Right renal cortex interstitium (tissue), 3 donors: Measurements from ENCODE around the gene ACAP1. TPM values are rescaled to one million over a fixed set of nuclear protein-coding genes. Genes with fewer than 3 reads are reported as not detected.
A peak's percentile ranks its signal among the peaks of the same experiment; 100 is the strongest.

ENCODE experiments used
- DNase-seq, 3 donors: peaks; one replicate each; pipeline ENCODE4 v3.0.0-alpha.2; 2013; ENCODE audit warnings: low read depth in 3 of 3, low spot score in 2 of 3
- polyA plus RNA-seq, 3 donors: library from polyadenylated mRNA; unstranded; fragments of 120-200 nt; gene quantifications; one replicate each; pipeline ENCODE4 v1.2.1, GENCODE V29; 2013; ENCODE audit not compliant: insufficient read length in 3 of 3

Gene ACAP1
- polyA plus RNA-seq, 3 donors: 4.6 to 6.0 (median 5.7) TPM

- no peak for DNase-seq
These were observed 44.7 kb downstream of the ACAP1 start, which contains the start of gene TNK1 for GRCh38 chr17:7380855-7381683. Gene TNK1, plus strand, starts transcription at chr17:7381089. Its CDS starts 1,838 bp downstream, at chr17:7382927.

DNA sequence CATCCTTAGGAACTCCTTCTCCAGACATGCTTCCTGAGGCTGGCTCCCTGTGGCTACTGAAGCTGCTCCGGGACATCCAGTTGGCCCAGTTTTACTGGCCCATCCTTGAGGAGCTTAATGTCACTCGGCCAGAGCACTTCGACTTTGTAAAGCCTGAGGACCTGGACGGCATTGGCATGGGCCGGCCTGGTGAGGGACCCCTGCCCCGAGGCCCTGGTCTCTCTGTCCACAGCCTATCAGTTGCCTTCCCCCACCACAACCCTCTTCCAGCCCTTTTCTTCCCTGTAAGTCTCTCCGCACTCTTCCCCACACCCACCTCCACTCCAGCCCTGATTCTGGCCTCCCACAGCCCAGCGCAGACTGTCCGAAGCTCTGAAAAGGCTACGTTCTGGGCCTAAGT is 46.6 kb downstream of the ACAP1 start:
- DNase-seq: no peak

DNA sequence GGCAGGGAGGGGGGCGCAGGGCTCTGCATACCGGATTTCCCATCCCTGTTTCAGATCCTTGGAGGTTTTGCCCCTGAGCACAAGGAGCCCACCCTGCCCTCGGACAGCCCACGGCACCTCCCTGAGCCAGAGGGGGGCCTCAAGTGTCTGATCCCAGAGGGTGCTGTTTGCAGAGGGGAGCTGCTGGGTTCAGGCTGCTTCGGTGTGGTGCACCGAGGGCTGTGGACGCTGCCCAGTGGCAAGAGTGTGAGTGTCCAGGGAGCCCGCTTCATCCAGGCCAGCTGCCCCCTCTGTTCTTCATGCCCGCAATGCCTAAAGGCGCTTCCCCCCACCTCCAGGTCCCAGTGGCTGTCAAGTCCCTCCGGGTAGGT is 47.0 kb downstream of the ACAP1 start:
- DNase-seq: no peak

DNA sequence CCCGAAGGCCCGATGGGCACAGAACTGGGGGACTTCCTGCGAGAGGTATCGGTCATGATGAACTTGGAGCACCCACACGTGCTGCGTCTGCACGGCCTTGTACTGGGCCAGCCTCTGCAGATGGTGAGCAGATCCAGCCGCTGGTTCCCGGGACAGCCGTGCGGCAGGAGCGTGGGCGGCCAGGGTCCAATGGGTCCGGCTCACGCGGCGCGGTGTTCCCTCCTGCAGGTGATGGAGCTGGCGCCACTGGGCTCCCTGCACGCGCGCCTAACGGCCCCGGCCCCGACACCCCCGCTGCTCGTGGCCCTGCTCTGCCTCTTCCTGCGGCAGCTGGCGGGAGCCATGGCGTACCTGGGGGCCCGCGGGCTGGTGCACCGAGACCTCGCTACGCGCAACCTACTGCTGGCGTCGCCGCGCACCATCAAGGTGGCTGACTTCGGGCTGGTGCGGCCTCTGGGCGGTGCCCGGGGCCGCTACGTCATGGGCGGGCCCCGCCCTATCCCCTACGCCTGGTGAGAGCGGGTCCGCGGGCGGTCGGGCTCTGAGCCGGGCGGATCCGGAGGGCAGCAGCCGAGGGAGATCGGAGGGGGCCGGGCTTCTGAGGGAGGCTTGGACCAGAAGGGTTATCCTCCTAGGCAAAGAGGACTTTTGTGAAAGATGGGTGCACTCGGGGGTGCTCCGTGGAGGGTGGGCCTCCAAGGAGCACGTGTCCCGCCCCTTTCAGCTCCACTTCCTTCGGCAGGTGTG is 47.6 kb downstream of the ACAP1 start:
- peak in 1 of 3 donors; percentile 38 for DNase-seq

DNA sequence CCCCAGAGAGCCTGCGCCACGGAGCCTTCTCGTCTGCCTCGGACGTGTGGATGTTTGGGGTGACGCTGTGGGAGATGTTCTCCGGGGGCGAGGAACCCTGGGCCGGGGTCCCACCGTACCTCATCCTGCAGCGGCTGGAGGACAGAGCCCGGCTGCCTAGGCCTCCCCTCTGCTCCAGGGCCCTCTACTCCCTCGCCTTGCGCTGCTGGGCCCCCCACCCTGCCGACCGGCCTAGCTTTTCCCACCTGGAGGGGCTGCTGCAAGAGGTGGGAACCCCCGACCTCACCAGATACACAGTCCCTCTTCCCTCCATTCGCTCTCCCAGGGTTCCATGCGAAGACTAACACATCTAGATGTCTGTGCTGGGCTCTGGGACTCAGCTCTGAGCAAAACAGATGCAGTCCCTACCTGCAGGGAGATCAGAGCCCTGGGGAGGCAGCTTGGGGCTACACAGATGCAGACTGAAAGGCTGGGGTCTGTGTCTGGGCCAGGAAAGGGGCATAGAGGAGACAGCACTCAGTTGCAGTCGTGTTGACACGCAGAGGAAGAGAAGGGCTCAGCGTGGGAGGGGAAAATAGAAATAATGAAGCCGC is 48.3 kb downstream of the ACAP1 start:
- DNase-seq: no peak

DNA sequence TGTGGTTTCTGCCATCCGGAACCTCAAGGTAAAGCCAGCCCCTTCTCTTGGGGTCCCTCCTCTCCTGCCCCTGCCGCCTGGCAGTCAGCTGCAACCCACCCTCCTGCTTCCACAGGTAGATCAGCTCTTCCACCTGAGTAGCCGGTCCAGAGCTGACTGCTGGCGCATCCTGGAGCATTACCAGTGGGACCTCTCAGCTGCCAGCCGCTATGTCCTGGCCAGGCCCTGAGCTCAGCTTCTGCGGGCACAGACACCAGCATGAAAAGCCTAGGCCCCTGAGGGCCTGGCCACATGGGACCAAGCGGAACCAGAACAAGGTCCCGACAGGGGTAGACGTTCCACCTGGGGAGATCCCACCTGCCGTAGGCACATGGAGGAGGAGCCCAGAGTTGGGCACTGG is 52.5 kb downstream of the ACAP1 start:
- DNase-seq: no peak

GRCh38 chr17:7389924-7390910 is 53.9 kb downstream of the ACAP1 start:
- DNase-seq: no peak

DNA sequence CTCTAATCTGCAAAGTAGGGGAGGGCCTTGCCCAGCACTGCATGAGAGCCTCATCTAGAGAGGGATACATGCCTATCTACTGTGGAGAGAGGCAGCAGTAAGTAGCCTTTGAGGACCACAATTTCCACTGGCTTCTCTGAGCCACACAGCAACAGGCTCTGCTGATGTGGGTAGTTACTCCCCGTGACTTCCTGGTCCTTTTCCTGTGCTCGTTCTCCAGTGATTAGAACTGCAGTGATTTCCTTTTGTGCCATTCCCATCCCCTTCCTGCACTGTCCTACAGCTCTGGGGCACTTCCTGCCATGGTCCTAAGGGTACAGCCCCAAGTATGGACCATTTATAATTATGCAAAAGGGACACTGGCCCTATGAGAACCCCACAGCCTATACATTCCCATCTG is 55.0 kb downstream of the ACAP1 start:
- DNase-seq: no peak

DNA sequence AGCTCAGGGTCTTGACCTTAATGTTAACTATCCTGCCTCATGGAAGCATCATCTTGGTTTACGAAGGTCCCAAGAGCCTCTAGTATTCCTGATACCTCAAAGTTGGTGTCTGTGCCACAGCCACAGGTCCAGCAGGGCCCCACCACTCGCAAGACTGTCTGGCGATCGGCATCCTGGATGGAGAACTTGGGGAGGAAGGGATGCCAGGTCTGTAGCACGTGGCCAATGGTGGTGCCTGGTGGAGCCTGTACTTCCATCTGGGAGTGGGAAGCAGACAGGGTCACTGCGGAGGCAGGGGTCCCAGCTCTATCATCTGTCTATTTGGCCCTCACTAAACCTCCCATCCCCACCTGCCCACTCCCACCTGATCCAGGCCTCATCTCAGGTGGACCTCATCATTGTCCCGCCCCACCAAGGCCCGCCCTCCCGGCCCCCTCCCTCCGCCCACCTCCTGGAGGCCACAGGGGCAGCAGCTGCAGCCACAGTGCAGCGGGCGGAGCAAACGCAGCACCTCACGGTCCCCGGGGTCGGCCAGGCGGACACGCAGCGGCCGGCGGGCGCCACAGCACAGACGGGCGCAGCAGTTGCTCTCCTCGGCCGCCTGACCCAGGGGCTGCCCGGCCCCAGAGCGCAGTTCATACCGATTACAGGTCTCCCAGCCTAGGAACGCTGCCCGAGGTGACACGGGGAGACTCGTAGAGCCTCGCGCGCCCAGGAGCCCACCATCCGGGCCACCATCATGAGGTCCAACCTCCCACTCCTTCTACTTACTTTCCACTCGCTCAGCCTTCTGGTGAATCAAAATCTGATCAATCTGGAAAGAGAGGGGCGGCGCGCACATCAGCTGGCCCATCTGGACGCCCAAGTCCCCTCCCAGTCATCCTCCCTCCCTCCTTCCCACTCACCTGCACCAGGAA is 56.6 kb downstream of the ACAP1 start:
- no peak for DNase-seq

GRCh38 chr17:7393613-7394451 is 57.5 kb downstream of the ACAP1 start:
- DNase-seq: no peak

GRCh38 chr17:7394452-7395191 is 58.3 kb downstream of the ACAP1 start, which contains the start of gene PLSCR3:
Gene PLSCR3, minus strand, starts transcription at chr17:7394525. Its CDS starts 415 bp downstream, at chr17:7394110.
- DNase-seq: peak in 1 of 3 donors; percentile 77

DNA sequence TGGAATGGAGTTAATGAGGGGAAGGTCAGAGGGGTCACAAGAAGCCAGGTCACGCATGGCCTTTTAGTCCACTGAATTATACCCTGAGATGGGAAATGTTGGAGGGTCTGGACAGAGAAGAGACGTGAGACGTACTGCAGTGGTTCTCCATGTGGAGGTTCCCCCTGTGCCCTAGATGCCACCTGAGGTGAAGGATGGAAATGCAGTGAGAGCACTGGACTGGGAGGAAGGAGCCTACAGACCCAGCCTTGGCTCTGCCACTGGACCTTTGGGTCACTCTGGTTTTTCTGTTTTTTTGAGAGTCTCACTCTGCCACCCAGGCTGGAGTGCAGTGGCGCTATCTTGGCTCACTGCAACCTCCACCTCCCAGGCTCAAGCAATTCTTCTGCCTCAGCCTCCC is 59.8 kb downstream of the ACAP1 start:
- DNase-seq: no peak

DNA sequence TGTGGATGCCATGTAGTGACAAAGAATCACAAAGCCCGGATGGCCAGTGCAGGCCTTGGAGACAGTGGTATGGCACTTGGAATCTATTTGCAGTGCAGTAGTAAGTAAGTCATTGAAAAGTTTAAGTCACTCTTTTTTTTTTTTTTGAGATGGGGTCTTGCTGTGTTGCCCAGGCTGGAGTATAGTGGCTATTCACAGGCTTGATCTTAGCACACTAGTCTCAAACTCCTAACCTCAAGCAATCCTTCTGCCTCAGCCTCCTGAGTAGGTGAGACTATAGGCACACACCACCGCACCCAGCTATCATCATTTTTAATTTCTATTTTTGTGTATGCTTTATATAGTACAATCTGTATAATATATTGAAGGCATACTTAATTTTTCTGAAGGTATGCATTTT is 62.3 kb downstream of the ACAP1 start:
- no peak for DNase-seq

Other genes with a start within 250 kb of the ACAP1 start
- gene ASGR2, start 221.7 kb upstream of the ACAP1 start, polyA plus RNA-seq: 1 to 10 TPM; 1.2 to 1.5 (median 1.4) TPM
- 1 to 10 TPM; 5.3 to 6.7 (median 5.7) TPM for gene ASGR1, start 157.2 kb upstream of the ACAP1 start, polyA plus RNA-seq
- gene DLG4, start 116.7 kb upstream of the ACAP1 start, polyA plus RNA-seq: 10 to 100 TPM; 22.5 to 25.2 (median 22.8) TPM
- 100 to 1,000 TPM; 371 to 476 (median 439) TPM for gene ACADVL, start 116.6 kb upstream of the ACAP1 start, polyA plus RNA-seq
- gene DVL2, start 102.0 kb upstream of the ACAP1 start, polyA plus RNA-seq: 10 to 100 TPM; 44.4 to 52.4 (median 44.8) TPM
- 10 to 100 TPM; 51.1 to 60.7 (median 53.7) TPM for gene PHF23, start 97.1 kb upstream of the ACAP1 start, polyA plus RNA-seq
- gene GABARAP, start 94.1 kb upstream of the ACAP1 start, polyA plus RNA-seq: 100 to 1,000 TPM; 466 to 495 (median 468) TPM
- 100 to 1,000 TPM; 142 to 144 (median 142) TPM for gene CTDNEP1, start 84.8 kb upstream of the ACAP1 start, polyA plus RNA-seq
- 10 to 100 TPM; 48.1 to 53.1 (median 51.8) TPM for gene ELP5, start 84.3 kb upstream of the ACAP1 start, polyA plus RNA-seq
- 10 to 100 TPM; 37.3 to 47.0 (median 46.1) TPM for gene CLDN7, start 74.1 kb upstream of the ACAP1 start, polyA plus RNA-seq
- 1 to 10 TPM; 1.6 to 2.2 (median 2.0) TPM for gene SLC2A4, start 54.8 kb upstream of the ACAP1 start, polyA plus RNA-seq
- 1 to 10 TPM; 1.8 to 3.1 (median 2.8) TPM for gene YBX2, start 41.9 kb upstream of the ACAP1 start, polyA plus RNA-seq
- 100 to 1,000 TPM; 280 to 329 (median 326) TPM for gene EIF5A, start 28.9 kb upstream of the ACAP1 start, polyA plus RNA-seq
- gene GPS2, start 21.2 kb upstream of the ACAP1 start, polyA plus RNA-seq: 10 to 100 TPM; 85.8 to 96.1 (median 87.8) TPM
- 10 to 100 TPM; 23.4 to 27.7 (median 24.7) TPM for gene NEURL4, start 7.2 kb upstream of the ACAP1 start, polyA plus RNA-seq
- gene KCTD11, start 15.6 kb downstream of the ACAP1 start, polyA plus RNA-seq: 10 to 100 TPM; 11.7 to 12.7 (median 11.7) TPM
- not detected for gene TMEM95, start 18.6 kb downstream of the ACAP1 start, polyA plus RNA-seq
- 1 to 10 TPM; 4.4 to 5.2 (median 4.8) TPM for gene TNK1, start 44.6 kb downstream of the ACAP1 start, polyA plus RNA-seq
- gene PLSCR3, start 58.0 kb downstream of the ACAP1 start, polyA plus RNA-seq: 10 to 100 TPM; 24.3 to 30.9 (median 28.6) TPM
- gene TMEM256, start 67.6 kb downstream of the ACAP1 start, polyA plus RNA-seq: 10 to 100 TPM; 82.4 to 93.2 (median 86.5) TPM
- gene NLGN2, start 71.3 kb downstream of the ACAP1 start, polyA plus RNA-seq: 10 to 100 TPM; 16.8 to 18.6 (median 18.2) TPM
- not detected for gene SPEM1, start 83.8 kb downstream of the ACAP1 start, polyA plus RNA-seq
- not detected for gene SPEM2, start 89.1 kb downstream of the ACAP1 start, polyA plus RNA-seq
- not detected for gene SPEM3, start 92.3 kb downstream of the ACAP1 start, polyA plus RNA-seq
- 1 to 10 TPM; 3.6 to 4.4 (median 4.2) TPM for gene TMEM102, start 98.9 kb downstream of the ACAP1 start, polyA plus RNA-seq
- gene FGF11, start 103.0 kb downstream of the ACAP1 start, polyA plus RNA-seq: 1 to 10 TPM; 5.5 to 6.8 (median 6.6) TPM
- 10 to 100 TPM; 10.1 to 11.0 (median 10.9) TPM for gene CHRNB1, start 108.5 kb downstream of the ACAP1 start, polyA plus RNA-seq
- gene ZBTB4, start 143.1 kb downstream of the ACAP1 start, polyA plus RNA-seq: 10 to 100 TPM; 35.9 to 38.0 (median 37.6) TPM
- gene SLC35G6, start 144.9 kb downstream of the ACAP1 start, polyA plus RNA-seq: under 1 TPM in 1 of 3 donors, not detected in 2; 0.10 TPM
- 100 to 1,000 TPM; 108 to 118 (median 118) TPM for gene POLR2A, start 147.8 kb downstream of the ACAP1 start, polyA plus RNA-seq
- gene TNFSF12, start 212.5 kb downstream of the ACAP1 start, polyA plus RNA-seq: 10 to 100 TPM; 21.8 to 24.1 (median 22.3) TPM
- 10 to 100 TPM; 11.6 to 15.0 (median 13.4) TPM for gene TNFSF13, start 222.2 kb downstream of the ACAP1 start, polyA plus RNA-seq
- gene SENP3, start 225.4 kb downstream of the ACAP1 start, polyA plus RNA-seq: 10 to 100 TPM; 85.5 to 93.2 (median 91.8) TPM
- gene CD68, start 243.1 kb downstream of the ACAP1 start, polyA plus RNA-seq: 10 to 100 TPM; 46.9 to 67.9 (median 57.3) TPM
- 100 to 1,000 TPM; 125 to 133 (median 125) TPM for gene MPDU1, start 247.3 kb downstream of the ACAP1 start, polyA plus RNA-seq